Tibial nerve (tissue), 4 donors: ENCODE measurements around the gene MATN1.

ENCODE experiments used
- EP300 ChIP-seq, 2 donors: sonication (generic); formaldehyde crosslinking; IDR thresholded peaks; one replicate each; pipeline ENCODE4 v1.6.1; 2017; ENCODE audit warnings: antibody characterized with exemption in 2 of 2, mild to moderate bottlenecking in 1 of 2
- POLR2A ChIP-seq, 2 donors: fragments of 450-650 bp; IDR thresholded peaks; one replicate each; pipeline ENCODE4 v1.6.1; 2017; ENCODE audit warnings: antibody characterized with exemption in 2 of 2, mild to moderate bottlenecking in 2 of 2, moderate library complexity in 2 of 2
- TF ChIP-seq, protein P1 (sequence below), 5 experiments: fragments of 200-600 bp in 3 of 5; fragments of 450-650 bp in 2 of 5; sonication (generic) in 3 of 5; IDR thresholded peaks; one replicate each; pipeline ENCODE4 v1.5.1; 2016 to 2019; ENCODE audit warnings: antibody characterized with exemption in 5 of 5, mild to moderate bottlenecking in 3 of 5, moderate library complexity in 2 of 5

DNA sequence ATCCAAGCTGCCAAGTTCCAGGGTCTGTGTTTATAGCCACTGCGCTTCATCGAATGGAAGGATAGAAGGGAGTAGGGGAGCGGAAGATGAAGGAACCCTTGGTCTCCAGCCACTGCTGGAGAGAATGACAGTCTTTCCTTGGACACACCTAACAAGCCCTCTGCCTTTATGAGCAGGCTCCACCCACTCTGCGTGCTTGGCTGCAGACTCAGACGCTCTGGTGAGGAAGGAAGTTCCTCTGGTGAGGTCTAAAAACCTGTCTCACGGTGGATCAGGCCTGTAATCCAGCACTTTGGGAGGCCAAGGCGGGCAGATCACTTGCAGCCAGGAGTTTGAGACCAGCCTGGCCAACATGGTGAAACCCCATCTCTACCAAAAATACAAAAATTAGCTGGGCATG lies 55.4 kb downstream of the MATN1 start:
- TF ChIP-seq, protein P1, sequence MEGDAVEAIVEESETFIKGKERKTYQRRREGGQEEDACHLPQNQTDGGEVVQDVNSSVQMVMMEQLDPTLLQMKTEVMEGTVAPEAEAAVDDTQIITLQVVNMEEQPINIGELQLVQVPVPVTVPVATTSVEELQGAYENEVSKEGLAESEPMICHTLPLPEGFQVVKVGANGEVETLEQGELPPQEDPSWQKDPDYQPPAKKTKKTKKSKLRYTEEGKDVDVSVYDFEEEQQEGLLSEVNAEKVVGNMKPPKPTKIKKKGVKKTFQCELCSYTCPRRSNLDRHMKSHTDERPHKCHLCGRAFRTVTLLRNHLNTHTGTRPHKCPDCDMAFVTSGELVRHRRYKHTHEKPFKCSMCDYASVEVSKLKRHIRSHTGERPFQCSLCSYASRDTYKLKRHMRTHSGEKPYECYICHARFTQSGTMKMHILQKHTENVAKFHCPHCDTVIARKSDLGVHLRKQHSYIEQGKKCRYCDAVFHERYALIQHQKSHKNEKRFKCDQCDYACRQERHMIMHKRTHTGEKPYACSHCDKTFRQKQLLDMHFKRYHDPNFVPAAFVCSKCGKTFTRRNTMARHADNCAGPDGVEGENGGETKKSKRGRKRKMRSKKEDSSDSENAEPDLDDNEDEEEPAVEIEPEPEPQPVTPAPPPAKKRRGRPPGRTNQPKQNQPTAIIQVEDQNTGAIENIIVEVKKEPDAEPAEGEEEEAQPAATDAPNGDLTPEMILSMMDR (IDR thresholded peaks at IDR 0.05), result no peak
- no peak for TF ChIP-seq EP300 (IDR thresholded peaks at IDR 0.05)
- no peak for TF ChIP-seq POLR2A (IDR thresholded peaks at IDR 0.05)
